ENCODE measurements around the gene GPAT3.

DNA sequence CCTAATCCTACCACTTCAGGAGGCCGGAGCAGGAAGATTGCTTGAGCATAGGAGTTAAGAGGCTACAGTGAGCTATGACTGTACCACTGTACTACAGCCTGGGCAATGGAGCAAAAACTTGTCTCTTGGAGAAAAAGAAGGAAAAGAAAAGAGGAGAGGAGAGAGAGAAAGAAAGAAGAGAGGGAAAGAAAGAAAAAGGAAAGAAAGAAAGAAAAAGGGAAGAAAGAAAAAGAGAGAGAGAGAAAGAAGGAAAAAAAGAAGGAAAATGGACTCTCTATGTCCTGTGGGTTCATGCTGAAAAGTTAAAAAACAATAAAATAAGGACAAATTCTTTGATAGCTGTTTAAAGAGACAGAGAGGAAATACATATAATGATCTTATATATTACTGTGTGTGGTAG is 37.7 kb upstream of the GPAT3 start:
- TF ChIP-seq, protein P1, sequence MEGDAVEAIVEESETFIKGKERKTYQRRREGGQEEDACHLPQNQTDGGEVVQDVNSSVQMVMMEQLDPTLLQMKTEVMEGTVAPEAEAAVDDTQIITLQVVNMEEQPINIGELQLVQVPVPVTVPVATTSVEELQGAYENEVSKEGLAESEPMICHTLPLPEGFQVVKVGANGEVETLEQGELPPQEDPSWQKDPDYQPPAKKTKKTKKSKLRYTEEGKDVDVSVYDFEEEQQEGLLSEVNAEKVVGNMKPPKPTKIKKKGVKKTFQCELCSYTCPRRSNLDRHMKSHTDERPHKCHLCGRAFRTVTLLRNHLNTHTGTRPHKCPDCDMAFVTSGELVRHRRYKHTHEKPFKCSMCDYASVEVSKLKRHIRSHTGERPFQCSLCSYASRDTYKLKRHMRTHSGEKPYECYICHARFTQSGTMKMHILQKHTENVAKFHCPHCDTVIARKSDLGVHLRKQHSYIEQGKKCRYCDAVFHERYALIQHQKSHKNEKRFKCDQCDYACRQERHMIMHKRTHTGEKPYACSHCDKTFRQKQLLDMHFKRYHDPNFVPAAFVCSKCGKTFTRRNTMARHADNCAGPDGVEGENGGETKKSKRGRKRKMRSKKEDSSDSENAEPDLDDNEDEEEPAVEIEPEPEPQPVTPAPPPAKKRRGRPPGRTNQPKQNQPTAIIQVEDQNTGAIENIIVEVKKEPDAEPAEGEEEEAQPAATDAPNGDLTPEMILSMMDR (conservative IDR thresholded peaks at IDR 0.05; ENCODE audit: low read length), result no peak
- TF ChIP-seq EZH2phosphoT487 (IDR thresholded peaks at IDR 0.05; ENCODE audit: borderline replicate concordance), result no peak
